Activated CD8-positive, alpha-beta memory T cell treated with anti-CD3 and anti-CD28 coated beads, Interleukin-2, amount 50 U/mL, for 4 hours (primary cell): Measurements from ENCODE around the gene CELF4.

Experiments used
- DNase-seq: peaks from one replicate; pipeline ENCODE4 v3.0.0-alpha.2; 2020

CELF4 gene

GRCh38 chr18:37304012-37304680, 261.5 kb downstream of the CELF4 start:
- DNase-seq: no peak

- no peak for DNase-seq
Observed at GRCh38 chr18:37303009-37303408, 262.6 kb downstream of the CELF4 start.

GRCh38 chr18:37302519-37302918, 263.1 kb downstream of the CELF4 start:
- no peak for DNase-seq

- DNase-seq: no peak
Observed at GRCh38 chr18:37299471-37300304, 265.9 kb downstream of the CELF4 start.

GRCh38 chr18:37298816-37299215, 266.8 kb downstream of the CELF4 start:
- no peak for DNase-seq

- DNase-seq: no peak
Observed at GRCh38 chr18:37297106-37297505, 268.5 kb downstream of the CELF4 start.

GRCh38 chr18:37294951-37295350, 270.6 kb downstream of the CELF4 start:
- DNase-seq: no peak

- DNase-seq: no peak
Observed at GRCh38 chr18:37293359-37293758, 272.2 kb downstream of the CELF4 start.

- DNase-seq: no peak
Observed at GRCh38 chr18:37289423-37289822, 276.2 kb downstream of the CELF4 start.

- no peak for DNase-seq
Observed at GRCh38 chr18:37287601-37288000, 278.0 kb downstream of the CELF4 start.

GRCh38 chr18:37286801-37287200, 278.8 kb downstream of the CELF4 start:
- DNase-seq: no peak

- DNase-seq: no peak
Observed at GRCh38 chr18:37285825-37286224, 279.8 kb downstream of the CELF4 start.

GRCh38 chr18:37284260-37284659, 281.3 kb downstream of the CELF4 start:
- no peak for DNase-seq

- no peak for DNase-seq
Observed at GRCh38 chr18:37282386-37283037, 283.1 kb downstream of the CELF4 start.

GRCh38 chr18:37280701-37281393, 284.8 kb downstream of the CELF4 start:
- no peak for DNase-seq

- DNase-seq: no peak
Observed at GRCh38 chr18:37277804-37278203, 287.8 kb downstream of the CELF4 start.

GRCh38 chr18:37276111-37276890, 289.3 kb downstream of the CELF4 start:
- no peak for DNase-seq

GRCh38 chr18:37275237-37275741, 290.3 kb downstream of the CELF4 start:
- no peak for DNase-seq

GRCh38 chr18:37274309-37275236, 291.0 kb downstream of the CELF4 start:
- no peak for DNase-seq

GRCh38 chr18:37272841-37273240, 292.8 kb downstream of the CELF4 start:
- no peak for DNase-seq

- no peak for DNase-seq
Observed at GRCh38 chr18:37272226-37272625, 293.4 kb downstream of the CELF4 start.
